BJ (cell line): Measurements from ENCODE around the gene COL5A2. TPM values are rescaled to one million over a fixed set of nuclear protein-coding genes. Genes with fewer than 3 reads are reported as not detected.

Source experiments
- CTCF ChIA-PET: fragments of 350-600 bp; formaldehyde crosslinking; extraction: SDS; loops from one replicate; lab custom pipeline; 2021; ENCODE audit warnings: antibody characterized with exemption, inconsistent platforms; lab: Yijun Ruan, JAX
- POLR2A ChIA-PET: fragments of 300-600 bp; sonication (Branson Sonifier 250); formaldehyde crosslinking; extraction: SDS; loops from one replicate; lab custom pipeline; 2021; ENCODE audit warnings: antibody characterized with exemption; lab: Charles Lee
- DNase-seq: peaks from one replicate; pipeline ENCODE4 v3.0.0-alpha.2; 2011; ENCODE audit warnings: low read depth
- H3K27me3 ChIP-seq: 2 replicates; pipeline ENCODE4 v1.6.0; 2011; ENCODE audit warnings: low read length; ENCODE audit not compliant: control insufficient read depth, insufficient read depth
- H3K36me3 ChIP-seq: 2 replicates; pipeline ENCODE4 v1.5.1; 2011; ENCODE audit warnings: low read length; ENCODE audit not compliant: control insufficient read depth, insufficient read depth
- H3K4me3 ChIP-seq: 2 replicates; pipeline ENCODE4 v1.5.1; 2011; ENCODE audit warnings: low read depth, mild to moderate bottlenecking, control low read depth, low read length
- CTCF ChIP-seq: IDR thresholded peaks from 2 replicates; pipeline ENCODE4 v1.5.1; 2011; ENCODE audit warnings: low read depth, mild to moderate bottlenecking, control low read depth, inconsistent platforms, low read length, moderate library complexity; ENCODE audit not compliant: insufficient read depth
- polyA plus RNA-seq: library from polyadenylated mRNA; depleted of rRNA; stranded (reverse); fragments of >200 nt; gene quantifications from 2 replicates; pipeline ENCODE4 v1.2.3, GENCODE V29; 2011

Gene COL5A2
- polyA plus RNA-seq, 1 experiment = 351 TPM

- POLR2A ChIA-PET = interaction anchor here (0.6 to 1.6 kb wide), 7 partner anchors 30 to 125 kb away, joined by 3 to 7 read pairs (median 4); partner anchors contain the start of gene COL5A2
- TF ChIP-seq CTCF = no peak
- peak; percentile 94 for DNase-seq
- no peaks in the 10 kb centered on the region for H3K36me3 ChIP-seq
- no peaks in the 10 kb centered on the region for H3K27me3 ChIP-seq
- H3K4me3 ChIP-seq = peak overlapping the region; percentile 28
- CTCF ChIA-PET = interaction anchor here (0.6 to 1.4 kb wide), 5 partner anchors 14 to 78 kb away, joined by 3 read pairs; no protein-coding TSS in a partner anchor
These were observed 30.9 kb upstream of the COL5A2 start for GRCh38 chr2:189210250-189211087.

DNA sequence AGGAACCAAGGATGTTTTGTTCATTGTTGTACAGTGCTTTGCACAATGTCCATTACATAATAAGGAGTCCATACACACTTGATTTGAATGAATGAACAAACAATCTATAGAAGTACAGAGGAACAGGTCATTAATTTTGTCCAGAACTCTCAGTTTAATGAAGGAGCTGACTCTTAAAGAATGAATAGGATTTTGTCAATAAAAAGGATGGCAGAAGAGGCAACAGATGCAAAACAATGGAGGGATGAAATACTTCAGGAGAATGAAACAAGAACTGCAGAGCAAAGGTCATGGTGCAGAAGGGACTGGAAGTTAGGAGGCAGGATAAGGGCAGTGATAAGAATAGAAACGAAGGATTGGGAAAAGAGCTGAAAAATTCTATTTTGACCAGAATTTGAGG lies 28.7 kb upstream of the COL5A2 start:
- POLR2A ChIA-PET = interaction anchor here (1.0 kb wide), 1 partner anchor 32 kb away, joined by 3 read pairs; no protein-coding TSS in a partner anchor
- DNase-seq = no peak

GRCh38 chr2:189204322-189204941 lies 24.9 kb upstream of the COL5A2 start:
- Histone ChIP-seq H3K4me3 (no peak overlapping the region), H3K27me3 (no peaks in the 10 kb centered on the region), H3K36me3 (no peaks in the 10 kb centered on the region)
- ChIA-PET POLR2A (no interaction called here), CTCF (no interaction called here)
- no peak for DNase-seq
- TF ChIP-seq CTCF = no peak

More for the DNA sequence above, 28.7 kb upstream of the COL5A2 start:
- Histone ChIP-seq H3K36me3 (no peaks in the 10 kb centered on the region), H3K27me3 (no peaks in the 10 kb centered on the region), H3K4me3 (no peak overlapping the region)
- no peak for TF ChIP-seq CTCF
- CTCF ChIA-PET = interaction anchor here (0.8 to 1.7 kb wide), 2 partner anchors 9 to 37 kb away, joined by 3 to 6 read pairs; no protein-coding TSS in a partner anchor

GRCh38 chr2:189203177-189203799 lies 23.7 kb upstream of the COL5A2 start:
- no peak for TF ChIP-seq CTCF
- POLR2A ChIA-PET = no interaction called here
- CTCF ChIA-PET = interaction anchor here (0.8 to 1.0 kb wide), 2 partner anchors 12 to 24 kb away, joined by 3 read pairs; no protein-coding TSS in a partner anchor
- no peaks in the 10 kb centered on the region for H3K36me3 ChIP-seq
- H3K4me3 ChIP-seq = no peak overlapping the region
- no peak for DNase-seq
- no peaks in the 10 kb centered on the region for H3K27me3 ChIP-seq

DNA sequence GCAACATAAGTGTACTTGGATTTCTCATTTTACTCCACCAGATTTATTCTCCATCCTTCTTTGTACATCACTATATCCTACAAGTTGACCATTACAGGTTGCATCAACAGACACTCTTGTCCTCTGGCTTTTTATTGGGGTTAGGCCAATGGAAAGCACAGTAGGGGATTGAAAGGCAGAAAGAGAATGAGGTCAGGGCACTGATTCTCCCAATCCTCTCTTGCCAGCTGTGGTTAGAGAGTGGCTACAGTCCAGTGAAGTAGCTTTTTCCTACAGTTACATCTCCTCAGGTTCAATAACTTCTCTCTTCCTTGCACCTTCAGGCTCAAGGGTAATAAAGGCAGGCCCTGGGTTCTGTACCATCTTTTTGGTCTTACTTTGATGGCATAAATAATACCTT lies 20.2 kb upstream of the COL5A2 start:
- no peak for DNase-seq
- CTCF ChIA-PET = no interaction called here
- TF ChIP-seq CTCF = no peak
- H3K36me3 ChIP-seq = no peaks in the 10 kb centered on the region
- H3K4me3 ChIP-seq = no peak overlapping the region
- POLR2A ChIA-PET = no interaction called here
- H3K27me3 ChIP-seq = no peaks in the 10 kb centered on the region
